ENCODE results near the gene CDH6.

GRCh38 chr5:31226651-31227050 is 33.2 kb downstream of the CDH6 start:
- TF ChIP-seq CUX1 (IDR thresholded peaks at IDR 0.05; ENCODE audit: insufficient replicate concordance, low read depth, low read length) (no peak), FOS (IDR thresholded peaks at IDR 0.05; ENCODE audit: borderline replicate concordance, extremely low read depth, insufficient read length) (no peak), CHD4 (IDR thresholded peaks at IDR 0.05) (no peak), FOXK2 (IDR thresholded peaks at IDR 0.05) (no peak), POLR2A (IDR thresholded peaks at IDR 0.05; ENCODE audit: low read depth, low read length) (no peak), PRDM15 (CRISPR knock-in tag; IDR thresholded peaks at IDR 0.05) (no peak), EZH2 (IDR thresholded peaks at IDR 0.05; ENCODE audit: borderline replicate concordance, control insufficient read depth, low read depth, low read length) (no peak), CTCF (IDR thresholded peaks at IDR 0.05 in 2 of 3, conservative IDR thresholded peaks at IDR 0.05 in 1 of 3; ENCODE audit: control insufficient read depth in 2 of 3, extremely low read depth in 1 of 3, insufficient read depth in 1 of 3, low read depth in 3 of 3, low read length in 3 of 3) (no peak), RFX5 (IDR thresholded peaks at IDR 0.05; ENCODE audit: low read depth, low read length) (no peak), NRF1 (conservative IDR thresholded peaks at IDR 0.05; ENCODE audit: low read depth, low read length) (no peak), SP1 (IDR thresholded peaks at IDR 0.05; ENCODE audit: low read depth, low read length) (no peak), ZNF24 (IDR thresholded peaks at IDR 0.05) (no peak)
